Measurements from ENCODE around the gene GRHPR.

- TF ChIP-seq NFRKB (IDR thresholded peaks at IDR 0.05) (no peak), SUZ12 (IDR thresholded peaks at IDR 0.05) (no peak), TARDBP (IDR thresholded peaks at IDR 0.05) (no peak), CTBP1 (IDR thresholded peaks at IDR 0.05; ENCODE audit: borderline replicate concordance) (no peak), SP1 (IDR thresholded peaks at IDR 0.05) (no peak), ELF4 (IDR thresholded peaks at IDR 0.05) (no peak)
These were observed 21.1 kb downstream of the GRHPR start for GRCh38 chr9:37443566-37443965.

Data from HEK293T (cell line).